Endothelial cell of hepatic sinusoid (primary cell): Measurements from ENCODE around the gene ZNF180.
"Not testable (repeated sequence)": the region's sequence is repeated elsewhere in the genome, so short reads cannot be mapped to it uniquely, and the experiment has no call there.

ENCODE experiments used
- in situ Hi-C: cut with HindIII; loops from 2 replicates; pipeline ENCODE4 v1.10.0; 2017; ENCODE audit warnings: low sequenced_read_pairs

Gene ZNF180

DNA sequence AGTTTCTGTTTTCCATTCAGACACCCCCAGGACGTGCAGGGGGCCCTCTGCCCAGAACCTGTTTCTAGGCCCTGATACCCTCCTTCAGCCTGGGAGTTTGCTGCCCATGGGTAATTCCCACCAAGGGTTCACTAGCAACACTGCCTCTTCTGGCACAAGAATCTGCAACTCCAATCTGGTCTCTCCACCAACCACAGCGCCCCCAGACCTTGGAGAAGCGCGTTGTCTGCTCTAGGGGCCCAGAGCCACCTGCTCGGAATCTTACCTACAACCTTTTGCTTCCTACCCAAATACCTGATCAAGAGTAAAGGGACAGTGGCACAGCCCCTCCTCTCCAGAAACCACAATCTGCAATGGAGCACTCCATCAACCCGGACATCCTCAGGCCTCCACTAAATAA is 763 bp downstream of the ZNF180 start:
- in situ Hi-C loops, result no loop called here

DNA sequence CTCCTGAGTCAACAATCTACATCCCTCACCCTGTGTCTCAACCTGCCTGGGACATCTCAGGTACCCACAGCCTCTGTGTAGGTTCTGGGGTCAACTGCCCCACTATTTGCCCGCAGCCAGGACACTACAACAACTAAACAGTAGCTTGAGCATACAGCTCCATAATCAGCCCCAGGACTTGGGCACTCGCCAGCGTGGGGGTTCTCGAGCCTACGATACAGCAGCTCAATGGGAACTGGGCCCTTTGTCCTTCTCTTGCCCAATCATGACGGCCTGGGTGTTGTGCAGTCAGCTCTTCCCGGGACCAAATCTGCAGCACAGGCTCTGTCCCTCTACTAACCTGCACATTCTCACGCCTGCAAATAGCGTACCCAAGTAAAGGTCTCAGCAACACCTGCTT is 1.3 kb downstream of the ZNF180 start:
- in situ Hi-C loops, result no loop called here

- in situ Hi-C loops, result no loop called here
Measured at GRCh38 chr19:44496711-44497110, 3.6 kb downstream of the ZNF180 start.

- in situ Hi-C loops, result no loop called here
Measured at GRCh38 chr19:44476559-44477408, 23.5 kb downstream of the ZNF180 start.

- in situ Hi-C loops, result not testable (repeated sequence)
Measured at GRCh38 chr19:44468730-44469129, 31.6 kb downstream of the ZNF180 start.

GRCh38 chr19:44462600-44463286 is 37.6 kb downstream of the ZNF180 start:
- in situ Hi-C loops, result not testable (repeated sequence)

- in situ Hi-C loops, result not testable (repeated sequence)
Measured at GRCh38 chr19:44456016-44456415, 44.3 kb downstream of the ZNF180 start.

GRCh38 chr19:44455100-44455499 is 45.2 kb downstream of the ZNF180 start:
- in situ Hi-C loops, result no loop called here

- in situ Hi-C loops, result no loop called here
Measured at GRCh38 chr19:44452367-44452766, 48.0 kb downstream of the ZNF180 start.

DNA sequence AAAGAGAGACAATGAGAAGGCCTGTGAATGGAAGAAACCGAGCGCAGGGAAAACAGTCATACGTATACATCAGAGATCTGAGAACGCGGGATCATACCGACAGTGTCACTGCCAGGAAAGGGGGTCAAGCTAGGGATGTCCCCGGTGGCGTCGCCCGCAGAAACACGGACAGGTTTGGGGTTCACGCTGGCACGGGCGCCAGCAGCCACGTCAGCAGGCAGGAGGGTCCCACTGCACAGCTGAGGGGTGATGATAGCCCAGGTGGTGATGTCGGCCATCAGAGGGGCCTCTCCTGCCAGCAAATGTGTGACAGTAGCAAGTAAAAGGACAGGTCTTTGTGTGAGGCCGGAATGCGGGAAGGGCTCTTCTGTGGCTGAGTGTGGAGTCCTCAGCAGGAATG is 48.6 kb downstream of the ZNF180 start:
- in situ Hi-C loops, result no loop called here

- in situ Hi-C loops, result no loop called here
Measured at GRCh38 chr19:44447916-44448674, 52.2 kb downstream of the ZNF180 start, which contains the start of gene ZNF229. ZNF229 (minus strand) TSS chr19:44448472; CDS start chr19:44442847, 5,625 bp downstream.

GRCh38 chr19:44438441-44438840 is 61.9 kb downstream of the ZNF180 start:
- in situ Hi-C loops, result no loop called here

DNA sequence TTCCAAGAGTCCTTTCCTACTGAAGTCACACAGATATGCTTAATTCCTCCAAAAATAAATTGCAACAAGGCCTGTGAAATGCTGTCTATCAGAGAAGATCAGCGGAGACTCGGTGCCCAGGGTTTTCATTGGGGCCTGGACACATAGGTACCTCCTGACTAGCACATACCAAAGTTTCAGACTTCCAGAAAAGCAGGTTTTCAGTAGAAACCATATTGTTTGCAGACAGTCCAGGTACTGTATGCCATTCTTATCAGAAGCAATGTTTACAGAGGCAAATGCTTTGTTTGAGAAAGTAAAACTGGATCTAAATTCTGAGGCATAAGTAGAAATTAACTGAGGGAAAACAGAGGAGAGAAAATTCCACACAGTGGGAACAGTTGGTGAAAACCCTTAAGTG is 64.9 kb downstream of the ZNF180 start:
- in situ Hi-C loops, result no loop called here

GRCh38 chr19:44430956-44431355 is 69.4 kb downstream of the ZNF180 start:
- in situ Hi-C loops, result loop anchor here (5.0 kb wide), 1 partner anchor 61 kb away; no protein-coding TSS in a partner anchor
